BJ (cell line): Measurements from ENCODE around the gene RANBP3L. TPM values are rescaled to one million over a fixed set of nuclear protein-coding genes. Genes with fewer than 3 reads are reported as not detected.

Experiments
- CTCF ChIA-PET: fragments of 350-600 bp; formaldehyde crosslinking; extraction: SDS; loops from one replicate; lab custom pipeline; 2021; ENCODE audit warnings: antibody characterized with exemption, inconsistent platforms; lab: Yijun Ruan, JAX
- POLR2A ChIA-PET: fragments of 300-600 bp; sonication (Branson Sonifier 250); formaldehyde crosslinking; extraction: SDS; loops from one replicate; lab custom pipeline; 2021; ENCODE audit warnings: antibody characterized with exemption; lab: Charles Lee
- DNase-seq: peaks from one replicate; pipeline ENCODE4 v3.0.0-alpha.2; 2011; ENCODE audit warnings: low read depth
- H3K27me3 ChIP-seq: 2 replicates; pipeline ENCODE4 v1.6.0; 2011; ENCODE audit warnings: low read length; ENCODE audit not compliant: control insufficient read depth, insufficient read depth
- H3K36me3 ChIP-seq: 2 replicates; pipeline ENCODE4 v1.5.1; 2011; ENCODE audit warnings: low read length; ENCODE audit not compliant: control insufficient read depth, insufficient read depth
- H3K4me3 ChIP-seq: 2 replicates; pipeline ENCODE4 v1.5.1; 2011; ENCODE audit warnings: low read depth, mild to moderate bottlenecking, control low read depth, low read length
- CTCF ChIP-seq: IDR thresholded peaks from 2 replicates; pipeline ENCODE4 v1.5.1; 2011; ENCODE audit warnings: low read depth, mild to moderate bottlenecking, control low read depth, inconsistent platforms, low read length, moderate library complexity; ENCODE audit not compliant: insufficient read depth
- polyA plus RNA-seq: library from polyadenylated mRNA; depleted of rRNA; stranded (reverse); fragments of >200 nt; gene quantifications from 2 replicates; pipeline ENCODE4 v1.2.3, GENCODE V29; 2011

The RANBP3L gene
- polyA plus RNA-seq, 1 experiment, result not detected

GRCh38 chr5:36209664-36210063 is 92.0 kb downstream of the RANBP3L start:
- H3K27me3 ChIP-seq, result no peaks in the 10 kb centered on the region
- no peak overlapping the region for H3K4me3 ChIP-seq
- POLR2A ChIA-PET, result no interaction called here
- no peak for DNase-seq
- no peak for TF ChIP-seq CTCF
- H3K36me3 ChIP-seq, result no peaks in the 10 kb centered on the region
- CTCF ChIA-PET, result no interaction called here

- ChIA-PET CTCF (no interaction called here), POLR2A (no interaction called here)
- no peak for TF ChIP-seq CTCF
- H3K36me3 ChIP-seq, result no peaks in the 10 kb centered on the region
- H3K4me3 ChIP-seq, result no peak overlapping the region
- no peaks in the 10 kb centered on the region for H3K27me3 ChIP-seq
- DNase-seq, result no peak
These were observed 92.9 kb downstream of the RANBP3L start for GRCh38 chr5:36208786-36209185.

GRCh38 chr5:36206913-36207312 is 94.8 kb downstream of the RANBP3L start:
- POLR2A ChIA-PET, result no interaction called here
- Histone ChIP-seq H3K36me3 (no peaks in the 10 kb centered on the region), H3K4me3 (no peak overlapping the region), H3K27me3 (no peaks in the 10 kb centered on the region)
- CTCF ChIA-PET, result no interaction called here
- DNase-seq, result no peak
- TF ChIP-seq CTCF, result no peak

GRCh38 chr5:36205329-36205728 is 96.4 kb downstream of the RANBP3L start:
- CTCF ChIA-PET, result interaction anchor here (0.7 kb wide), 1 partner anchor 79 kb away, joined by 3 read pairs; no protein-coding TSS in a partner anchor
- no peaks in the 10 kb centered on the region for H3K36me3 ChIP-seq
- no peak overlapping the region for H3K4me3 ChIP-seq
- DNase-seq, result no peak
- H3K27me3 ChIP-seq, result no peaks in the 10 kb centered on the region
- POLR2A ChIA-PET, result no interaction called here
- no peak for TF ChIP-seq CTCF

GRCh38 chr5:36202521-36202961 is 99.2 kb downstream of the RANBP3L start:
- Histone ChIP-seq H3K36me3 (no peaks in the 10 kb centered on the region), H3K27me3 (no peaks in the 10 kb centered on the region), H3K4me3 (no peak overlapping the region)
- peak; percentile 15 for DNase-seq
- CTCF ChIA-PET, result interaction anchor here (1.0 to 1.6 kb wide), 2 partner anchors 16 to 24 kb away, joined by 3 to 5 read pairs; no protein-coding TSS in a partner anchor
- POLR2A ChIA-PET, result no interaction called here
- no peak for TF ChIP-seq CTCF
